Coronary artery (tissue), 2 donors: ENCODE measurements around the gene CST4.
"Not testable (repeated sequence)": the region's sequence is repeated elsewhere in the genome, so short reads cannot be mapped to it uniquely, and the experiment has no call there.

Experiments
- DNase-seq: peaks from one replicate; pipeline ENCODE4 v3.0.0-alpha.2; 2017; ENCODE audit warnings: low spot score
- H3K27ac ChIP-seq, 2 donors: fragments of 200-600 bp; sonication (generic); one replicate each; pipeline ENCODE4 v1.5.1; 2016 to 2019
- H3K4me3 ChIP-seq: fragments of 200-600 bp; sonication (generic); 2 replicates; pipeline ENCODE4 v1.5.1; 2016; ENCODE audit warnings: mild to moderate bottlenecking, moderate library complexity
- TF ChIP-seq, protein P1 (sequence below): fragments of 200-600 bp; sonication (generic); IDR thresholded peaks from one replicate; pipeline ENCODE4 v1.5.1; 2019; ENCODE audit warnings: antibody characterized with exemption

Gene CST4

DNA sequence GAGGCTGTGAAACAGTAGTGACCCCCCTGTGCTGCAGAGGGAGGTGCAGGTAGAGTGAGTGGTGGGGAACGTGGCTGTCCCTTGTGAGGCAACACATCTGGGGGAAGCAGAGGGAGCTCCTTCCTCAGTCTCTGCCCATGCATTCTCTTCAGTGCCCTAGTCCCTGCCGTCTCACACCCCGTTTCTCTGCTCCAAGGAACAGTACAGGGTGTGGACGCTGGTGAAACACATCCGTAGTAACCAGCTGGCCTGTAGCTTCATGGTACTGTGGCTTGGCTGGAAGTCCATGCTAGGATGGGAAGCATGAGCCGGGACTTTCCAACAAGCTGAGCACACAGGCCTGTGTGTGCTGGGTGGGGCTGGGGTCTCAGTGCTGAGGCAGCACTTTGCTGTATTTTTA is 25.7 kb downstream of the CST4 start:
- DNase-seq, result no peak
- Histone ChIP-seq H3K27ac (no peak overlapping the region), H3K4me3 (no peak overlapping the region)
- TF ChIP-seq, protein P1, sequence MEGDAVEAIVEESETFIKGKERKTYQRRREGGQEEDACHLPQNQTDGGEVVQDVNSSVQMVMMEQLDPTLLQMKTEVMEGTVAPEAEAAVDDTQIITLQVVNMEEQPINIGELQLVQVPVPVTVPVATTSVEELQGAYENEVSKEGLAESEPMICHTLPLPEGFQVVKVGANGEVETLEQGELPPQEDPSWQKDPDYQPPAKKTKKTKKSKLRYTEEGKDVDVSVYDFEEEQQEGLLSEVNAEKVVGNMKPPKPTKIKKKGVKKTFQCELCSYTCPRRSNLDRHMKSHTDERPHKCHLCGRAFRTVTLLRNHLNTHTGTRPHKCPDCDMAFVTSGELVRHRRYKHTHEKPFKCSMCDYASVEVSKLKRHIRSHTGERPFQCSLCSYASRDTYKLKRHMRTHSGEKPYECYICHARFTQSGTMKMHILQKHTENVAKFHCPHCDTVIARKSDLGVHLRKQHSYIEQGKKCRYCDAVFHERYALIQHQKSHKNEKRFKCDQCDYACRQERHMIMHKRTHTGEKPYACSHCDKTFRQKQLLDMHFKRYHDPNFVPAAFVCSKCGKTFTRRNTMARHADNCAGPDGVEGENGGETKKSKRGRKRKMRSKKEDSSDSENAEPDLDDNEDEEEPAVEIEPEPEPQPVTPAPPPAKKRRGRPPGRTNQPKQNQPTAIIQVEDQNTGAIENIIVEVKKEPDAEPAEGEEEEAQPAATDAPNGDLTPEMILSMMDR, result no peak

DNA sequence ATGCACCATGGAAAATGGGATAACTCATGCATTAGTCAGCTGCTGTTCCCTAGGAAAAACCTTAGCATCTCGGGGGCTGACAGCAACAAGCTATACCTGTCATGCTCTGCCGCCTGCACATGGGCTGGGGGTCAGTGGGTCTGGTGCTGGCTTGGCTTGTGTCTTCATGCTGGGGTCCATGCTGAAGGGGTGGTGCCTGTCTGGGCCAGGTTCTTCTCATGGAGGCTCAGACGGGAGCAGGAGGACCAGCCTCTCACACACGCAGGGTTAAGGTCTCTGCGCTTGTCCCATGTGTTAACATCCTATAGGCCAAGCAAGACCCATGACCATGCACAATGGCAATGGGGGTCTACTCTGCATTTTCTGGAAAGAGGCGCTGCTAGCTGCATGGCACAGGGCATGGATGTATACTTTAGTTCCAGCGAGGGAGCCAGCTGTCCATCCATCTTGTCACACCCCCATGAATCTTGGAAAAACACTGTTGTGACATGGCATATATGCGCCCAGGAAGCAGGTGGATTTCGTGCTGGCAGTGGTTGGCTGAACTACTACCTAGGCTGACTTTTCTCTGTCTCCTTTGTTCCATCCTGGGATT is 26.5 kb downstream of the CST4 start:
- no peak overlapping the region for H3K4me3 ChIP-seq
- TF ChIP-seq, protein P1, result no peak
- no peak overlapping the region for H3K27ac ChIP-seq
- DNase-seq, result no peak

DNA sequence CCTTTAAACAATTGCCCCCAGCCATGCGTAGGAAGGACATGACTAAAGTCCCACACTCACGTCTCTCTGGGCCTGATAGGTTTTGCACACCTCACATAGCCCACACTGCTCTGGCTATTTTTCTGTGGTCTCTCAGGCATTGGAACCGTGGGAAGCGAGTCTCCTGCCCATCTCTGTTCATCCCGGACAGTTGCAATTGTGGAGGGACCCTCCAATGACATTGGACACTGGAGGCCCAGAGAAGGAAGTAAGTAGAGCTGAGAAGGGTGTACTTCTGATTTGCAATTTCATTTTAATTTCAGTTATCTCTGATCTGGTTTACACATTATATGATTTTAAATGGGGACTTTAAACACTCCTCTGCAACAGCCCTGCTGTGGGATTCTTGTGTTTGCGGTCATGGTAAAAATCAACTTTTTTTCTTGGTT is 27.8 kb downstream of the CST4 start:
- Histone ChIP-seq H3K4me3 (no peak overlapping the region), H3K27ac (no peak overlapping the region)
- TF ChIP-seq, protein P1, result no peak
- no peak for DNase-seq

DNA sequence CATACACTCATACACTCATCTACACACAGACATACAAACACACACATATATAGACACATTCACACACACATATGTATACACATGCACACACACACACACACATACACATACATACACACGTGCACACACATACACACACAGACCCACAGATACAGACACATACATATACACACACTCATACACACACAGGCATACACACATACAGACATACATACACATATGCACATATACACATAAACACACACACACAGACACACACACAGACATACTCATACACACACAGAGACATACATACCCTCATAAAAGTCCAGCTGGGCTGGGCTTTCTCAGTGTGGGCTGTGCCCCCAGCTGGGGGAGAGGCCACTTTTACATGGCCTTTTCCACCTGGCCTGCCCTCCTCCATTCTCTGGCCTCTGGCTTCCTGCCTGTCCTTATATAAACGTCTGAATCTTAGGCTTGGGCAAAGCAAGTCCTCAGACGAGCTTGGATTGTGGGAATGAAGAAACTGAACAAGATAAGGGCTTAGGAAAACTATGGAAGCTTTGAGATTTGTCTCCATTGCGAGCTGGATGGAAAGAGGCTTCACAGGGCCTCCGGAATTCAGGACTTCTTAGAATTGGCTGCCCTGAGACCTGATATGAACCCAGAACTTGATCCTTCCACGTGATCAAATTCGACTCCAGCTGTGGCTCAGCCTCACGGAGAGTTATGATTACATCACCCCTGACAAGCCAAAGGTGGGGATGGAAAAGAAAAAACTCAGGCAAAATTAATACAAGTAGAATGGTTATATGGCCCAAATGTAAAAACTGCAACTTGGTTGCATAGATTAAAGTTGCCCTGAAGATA is 28.6 kb downstream of the CST4 start:
- TF ChIP-seq, protein P1, result no peak
- Histone ChIP-seq H3K27ac (peak overlapping the region in 1 of 2 donors; percentile 55), H3K4me3 (no peak overlapping the region)
- no peak for DNase-seq

DNA sequence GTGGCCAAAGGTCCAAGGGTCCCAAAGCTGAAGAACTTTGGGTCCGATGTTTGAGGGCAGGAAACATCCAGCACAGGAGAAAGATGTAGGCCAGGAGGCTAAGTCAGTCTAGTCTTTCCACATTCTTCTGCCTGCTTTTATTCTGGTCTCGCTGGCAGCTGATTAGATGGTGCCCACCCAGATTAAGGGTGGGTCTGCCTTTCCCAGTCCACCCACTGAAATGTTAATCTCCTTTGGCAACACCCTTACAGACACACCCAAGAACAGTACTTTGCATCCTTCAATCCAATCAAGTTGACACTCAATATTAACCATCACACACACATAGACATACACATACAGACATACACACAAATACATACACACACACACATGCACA is 29.2 kb downstream of the CST4 start:
- not testable (repeated sequence) for H3K4me3 ChIP-seq, DNase-seq
- H3K27ac ChIP-seq, result peak overlapping the region in 1 of 2 donors; percentile 55

DNA sequence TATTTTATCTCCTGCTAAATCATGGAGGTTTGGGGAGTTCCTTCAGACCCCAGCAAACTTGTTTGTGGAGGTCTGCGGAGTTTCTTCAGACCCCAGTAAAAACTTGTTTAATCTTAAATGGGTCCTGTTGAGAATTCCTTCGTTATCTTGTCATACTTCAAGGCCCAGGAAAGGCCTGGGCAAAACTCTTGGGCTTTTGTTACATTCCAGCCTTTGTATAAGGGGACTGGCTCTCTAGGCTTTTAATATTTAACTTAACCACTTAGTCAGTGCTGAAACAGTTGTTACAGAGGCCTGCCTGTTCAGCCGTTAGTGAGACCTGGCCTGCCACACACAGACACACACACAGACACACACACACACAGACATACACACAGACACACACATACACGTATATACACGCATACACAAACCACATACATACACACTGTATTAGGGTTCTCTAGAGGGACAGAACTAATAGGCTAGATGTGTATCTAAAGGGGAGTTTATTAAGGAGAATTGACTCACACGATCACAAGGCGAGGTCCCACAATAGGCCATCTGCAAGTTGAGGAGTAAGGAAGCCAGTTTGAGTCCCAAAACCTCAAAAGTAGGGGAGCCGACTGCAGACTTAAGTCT is 29.7 kb downstream of the CST4 start:
- no peak overlapping the region for H3K4me3 ChIP-seq
- H3K27ac ChIP-seq, result no peak overlapping the region
- TF ChIP-seq, protein P1, result no peak
- no peak for DNase-seq

DNA sequence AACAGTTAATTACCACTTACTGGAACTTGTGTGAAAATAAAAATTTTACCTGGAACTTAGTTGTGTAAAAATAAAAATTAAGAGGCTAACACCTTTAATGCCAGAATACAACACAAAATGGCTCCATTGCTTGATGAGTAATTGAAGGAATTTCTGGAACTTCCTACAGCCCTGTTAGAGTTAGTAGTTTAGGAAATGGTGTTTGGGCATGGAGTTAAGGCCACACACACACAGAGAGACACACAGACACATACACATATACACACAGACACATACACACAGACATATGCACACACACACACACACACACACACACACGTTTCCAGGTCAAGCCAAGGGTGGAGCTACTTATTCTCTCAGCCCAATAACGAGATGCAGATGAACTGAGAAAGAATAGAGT is 30.5 kb downstream of the CST4 start:
- no peak for DNase-seq
- Histone ChIP-seq H3K4me3 (no peak overlapping the region), H3K27ac (no peak overlapping the region)
- TF ChIP-seq, protein P1, result no peak
